Measurements from ENCODE around the gene ZNF576.
A peak's percentile ranks its signal among the peaks of the same experiment; 100 is the strongest.
"Not testable (repeated sequence)": the region's sequence is repeated elsewhere in the genome, so short reads cannot be mapped to it uniquely, and the experiment has no call there.

Gene ZNF576

GRCh38 chr19:43600326-43600725 lies 3.9 kb downstream of the ZNF576 start:
- DNase-seq, result not testable (repeated sequence)

- DNase-seq, result no peak
Measured at GRCh38 chr19:43605875-43606568, 9.6 kb downstream of the ZNF576 start.

DNA sequence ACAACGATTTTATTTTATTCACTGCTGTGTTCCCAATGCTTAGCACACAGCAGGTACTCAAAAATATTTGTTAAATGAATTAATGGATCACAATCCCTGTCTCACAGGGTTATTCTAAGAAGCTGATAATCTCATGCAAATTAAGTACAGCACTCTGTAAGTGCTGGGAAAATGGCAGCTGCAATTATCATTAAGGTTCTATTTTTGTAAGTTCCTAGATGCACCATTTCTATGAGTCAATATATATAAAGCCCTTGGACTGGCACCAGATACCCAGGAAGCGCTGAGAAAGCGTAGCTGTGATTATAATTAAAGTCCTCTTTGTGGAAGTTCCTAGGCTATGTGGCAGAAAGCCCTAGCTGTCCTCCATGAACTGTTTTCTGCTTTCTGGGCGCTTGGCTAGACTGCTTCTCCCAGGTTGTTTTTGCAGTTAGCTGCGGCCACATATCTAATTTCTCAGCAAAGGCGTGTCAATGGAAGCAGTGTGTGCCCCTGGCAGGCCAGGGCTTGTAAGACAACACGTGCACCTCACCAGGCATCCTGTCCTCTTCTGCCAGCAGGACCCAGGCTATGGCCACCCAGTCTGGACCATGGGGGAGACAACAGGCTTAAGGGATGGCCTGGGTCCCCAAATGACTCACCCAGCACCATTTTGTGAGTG lies 10.3 kb downstream of the ZNF576 start:
- DNase-seq, result no peak

DNA sequence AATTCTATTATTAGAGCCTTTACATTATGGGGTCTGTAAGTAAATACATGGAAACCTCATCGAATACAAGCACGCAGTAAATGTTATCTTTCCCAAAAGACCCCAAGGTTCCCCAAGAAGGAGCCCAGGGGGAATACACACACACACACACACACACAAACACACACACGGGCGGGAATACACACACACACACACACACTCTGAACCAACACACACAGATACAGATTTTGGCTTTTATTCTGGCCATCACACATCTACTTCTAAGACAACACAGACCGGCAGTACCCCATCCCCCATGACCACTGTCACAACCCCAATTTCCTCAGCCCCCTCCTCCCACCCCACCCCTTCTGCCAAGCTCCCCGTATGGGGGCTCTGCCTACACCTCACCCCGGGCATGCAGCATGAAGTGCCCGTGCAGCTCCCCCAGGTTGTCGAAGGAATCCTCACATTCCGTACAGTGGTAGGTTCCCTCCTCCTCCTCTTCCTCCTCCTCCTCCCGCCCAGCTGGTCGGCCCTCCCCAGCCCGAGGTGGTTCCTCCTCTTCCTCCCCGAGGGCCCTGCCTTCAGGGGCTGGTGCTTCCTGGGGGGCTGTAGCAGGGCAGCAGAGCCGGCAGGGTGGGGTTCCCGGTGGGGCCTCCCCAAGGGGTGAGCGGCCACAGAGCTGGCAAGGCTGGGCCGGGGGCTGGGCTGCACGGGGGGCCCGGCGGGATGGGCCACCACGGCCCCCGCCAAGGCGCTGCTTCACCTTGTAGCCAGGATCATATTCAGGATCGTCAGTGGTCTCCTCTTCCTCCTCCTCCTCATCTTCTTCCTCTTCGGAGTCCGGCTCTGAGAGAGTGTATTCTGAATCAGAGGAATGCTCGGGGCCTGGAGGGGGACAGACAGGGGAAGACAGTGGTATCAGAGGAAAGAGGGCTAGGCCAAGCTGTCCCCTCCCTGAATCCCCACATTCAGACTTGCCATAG lies 11.1 kb downstream of the ZNF576 start:
- no peak for DNase-seq

DNA sequence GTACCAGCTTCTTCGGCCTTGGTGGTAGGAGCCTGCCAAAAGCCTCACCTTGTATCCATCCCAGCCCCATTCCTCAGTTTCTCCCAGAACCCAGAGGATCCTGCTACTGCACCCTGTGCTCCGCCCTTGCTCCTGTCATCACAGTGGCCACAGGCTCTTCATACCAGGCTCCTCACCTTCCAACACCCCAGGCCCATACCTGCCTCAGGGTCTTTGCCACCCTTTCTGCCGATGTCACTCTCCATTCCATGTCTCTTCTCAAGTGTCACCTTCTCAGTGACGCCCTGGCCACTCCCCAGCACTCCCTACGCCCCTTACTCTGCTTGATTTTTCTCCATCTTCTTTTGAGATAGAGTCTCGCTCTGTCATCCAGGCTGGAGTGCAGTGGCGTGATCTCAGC lies 13.5 kb downstream of the ZNF576 start:
- DNase-seq, result no peak

GRCh38 chr19:43610493-43610892 lies 14.1 kb downstream of the ZNF576 start:
- DNase-seq, result no peak

DNA sequence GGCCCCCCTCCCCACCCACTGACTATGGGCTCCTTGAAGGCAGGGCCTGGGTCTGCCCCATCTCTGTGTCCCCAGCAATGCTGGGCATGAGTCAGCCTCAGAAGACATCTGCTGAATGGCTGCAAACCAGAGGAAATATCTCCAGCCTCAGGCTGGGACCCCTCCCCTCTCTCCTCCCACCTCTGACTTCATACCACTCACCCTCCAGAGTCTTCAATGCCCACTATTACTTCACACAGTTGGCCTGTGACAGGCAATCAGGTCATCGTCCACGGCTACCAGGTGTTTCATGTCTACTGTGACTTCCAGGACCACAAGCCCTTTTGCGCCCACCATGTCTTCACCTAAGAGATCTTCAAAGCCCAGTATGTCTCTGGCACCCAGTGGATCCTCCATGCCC lies 15.4 kb downstream of the ZNF576 start, which contains the start of gene SRRM5:
SRRM5 (plus strand) TSS at position 301 of the 400 bp plus-strand sequence; CDS start at position 335, 34 bp downstream.
- DNase-seq, result no peak

- DNase-seq, result no peak
Measured at GRCh38 chr19:43612374-43612773, 16.0 kb downstream of the ZNF576 start.

DNA sequence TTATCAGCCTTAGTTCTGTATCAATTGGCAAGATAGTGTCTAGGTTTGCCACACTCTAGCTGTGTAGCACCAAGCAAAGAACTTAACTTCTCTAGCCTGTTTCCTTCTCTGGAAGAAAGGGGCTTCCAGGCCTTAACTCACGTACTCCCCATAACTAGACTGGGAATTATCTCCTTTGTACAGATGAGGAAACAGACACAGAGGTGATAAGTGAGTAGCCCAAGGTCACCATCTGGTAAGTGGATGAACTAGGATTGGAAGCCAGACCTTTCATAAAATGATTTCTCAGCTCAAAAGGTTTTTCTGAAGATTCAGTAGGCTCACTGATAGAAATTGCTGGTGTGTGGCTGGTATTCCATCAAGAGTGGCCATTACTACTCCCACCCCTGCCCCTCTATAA lies 19.9 kb downstream of the ZNF576 start:
- no peak for DNase-seq

DNA sequence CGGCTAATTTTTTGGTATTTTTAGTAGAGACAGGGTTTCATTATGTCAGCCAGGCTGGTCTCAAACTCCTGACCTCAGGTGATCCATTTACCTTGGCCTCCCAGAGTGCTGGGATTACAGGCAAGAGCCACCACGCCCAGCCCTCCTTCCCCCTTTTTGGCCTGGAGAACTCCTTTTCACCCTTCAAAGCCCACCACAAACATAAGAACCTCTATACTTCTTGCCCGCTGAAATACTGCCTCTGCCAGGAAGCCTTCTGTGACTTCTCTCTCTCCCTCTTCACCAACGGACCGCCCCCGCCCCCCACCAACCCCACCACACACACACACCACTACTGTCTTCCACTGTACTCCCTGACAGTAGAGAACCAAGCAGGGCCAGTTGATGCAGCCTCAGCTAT lies 20.6 kb downstream of the ZNF576 start:
- no peak for DNase-seq

- DNase-seq, result peak; percentile 77 to 86
Measured at GRCh38 chr19:43618921-43619261, 22.5 kb downstream of the ZNF576 start.

DNA sequence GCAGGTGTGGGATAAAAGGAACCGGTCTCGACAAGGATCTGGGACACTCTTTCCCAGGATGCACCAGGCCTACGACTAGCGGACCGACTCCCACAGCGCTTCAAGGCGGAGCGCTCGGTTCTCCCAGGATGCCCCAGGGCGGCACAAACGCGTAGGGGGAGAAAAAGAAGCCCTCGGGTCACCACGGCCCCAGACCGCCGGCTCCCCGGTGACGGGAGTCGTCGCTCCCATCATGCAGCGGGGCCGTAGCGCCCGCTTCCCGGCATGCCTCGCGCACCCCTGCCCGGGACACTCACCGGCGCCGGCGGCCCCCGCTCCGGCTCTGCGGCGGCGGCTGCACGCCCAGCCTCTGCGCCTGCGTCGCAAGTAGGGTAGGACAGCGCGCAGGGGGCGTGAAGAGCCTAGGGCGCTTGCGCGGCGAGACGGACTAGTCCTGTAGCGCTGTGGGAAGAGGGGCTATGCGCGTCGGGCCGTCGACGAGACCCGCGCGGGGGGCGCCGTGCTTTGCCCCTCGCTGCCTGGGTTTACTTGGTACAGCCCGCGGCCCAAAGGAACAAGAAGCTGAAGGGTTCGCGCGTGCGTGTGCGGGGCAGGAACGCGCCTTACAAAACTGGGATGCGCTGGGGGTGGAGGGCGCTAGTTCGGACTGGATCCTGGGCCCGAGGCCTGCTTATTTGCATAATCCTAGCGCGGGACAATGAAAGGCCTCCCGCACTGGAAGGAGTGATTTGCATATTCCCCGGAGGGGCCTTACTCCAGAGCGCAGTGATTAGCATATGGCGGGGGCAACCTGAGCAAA lies 23.1 kb downstream of the ZNF576 start, which contains the start of gene ZNF428:
ZNF428 (minus strand) TSS at position 368 of the 799 bp plus-strand sequence. CDS start 5,325 bp downstream, outside the sequence.
- DNase-seq, result peak; percentile 92 to 95

DNA sequence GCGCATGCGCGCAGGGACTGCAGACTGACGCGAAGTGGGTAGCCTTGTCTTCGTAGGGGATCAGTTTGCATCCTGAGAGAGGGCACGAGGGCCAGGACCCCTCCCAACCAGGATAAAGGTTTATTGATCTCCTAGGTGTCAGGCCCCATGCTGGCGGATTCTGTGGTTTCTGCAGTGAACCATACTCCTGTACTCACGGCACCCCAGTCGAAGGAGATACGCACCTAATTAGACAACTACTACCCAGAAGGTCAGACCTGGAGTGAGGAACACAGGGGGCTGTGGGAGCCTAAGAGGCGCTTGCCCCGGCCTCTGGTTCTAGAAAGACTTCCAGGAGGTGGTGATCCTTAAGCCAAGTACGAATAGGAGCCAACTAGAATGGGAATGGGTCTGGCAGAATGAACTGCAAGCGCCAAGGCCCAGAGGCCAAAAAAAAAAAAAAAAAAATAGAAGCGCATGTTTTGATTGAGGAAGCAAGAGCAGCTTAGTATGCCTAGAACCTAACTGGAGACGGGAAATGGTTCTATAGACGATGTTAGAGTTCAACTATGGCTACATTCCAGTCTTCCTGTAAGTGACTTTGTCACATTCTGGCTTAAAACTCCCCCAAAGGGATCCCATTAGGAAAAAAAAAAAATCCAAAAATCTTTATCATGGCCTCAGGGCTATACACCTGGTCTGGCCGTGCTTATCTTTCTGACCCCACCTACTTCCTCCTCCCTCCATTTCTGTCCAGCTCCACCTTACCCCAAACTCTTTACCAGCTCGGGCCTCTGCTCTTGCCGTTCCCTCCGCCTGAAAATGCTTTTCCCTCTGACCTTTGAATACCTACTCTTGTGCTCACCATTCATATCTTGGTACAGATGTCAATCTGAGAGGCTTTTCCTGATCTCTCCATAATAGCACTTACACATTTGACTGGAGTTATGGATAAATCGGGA lies 23.9 kb downstream of the ZNF576 start:
- no peak for DNase-seq

DNA sequence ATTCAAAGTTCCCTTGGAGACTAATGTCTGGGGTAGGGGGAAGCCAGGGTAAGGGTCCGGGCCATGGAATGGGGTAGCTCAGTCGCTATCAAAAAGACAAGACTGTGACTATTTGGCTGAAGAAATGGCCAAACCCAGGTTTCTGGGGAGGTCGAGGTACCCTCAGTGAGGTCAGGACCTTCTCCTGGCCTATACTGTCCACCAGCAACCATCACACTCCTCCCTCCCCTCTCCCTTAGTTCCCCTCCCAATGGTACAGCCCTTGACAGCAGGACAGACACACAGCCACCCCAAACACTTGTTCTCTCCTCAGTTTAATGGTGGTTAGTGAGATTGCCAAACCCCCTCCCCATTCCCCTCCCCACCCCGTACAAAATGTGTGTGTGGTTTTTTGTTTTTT lies 25.7 kb downstream of the ZNF576 start:
- DNase-seq, result no peak

DNA sequence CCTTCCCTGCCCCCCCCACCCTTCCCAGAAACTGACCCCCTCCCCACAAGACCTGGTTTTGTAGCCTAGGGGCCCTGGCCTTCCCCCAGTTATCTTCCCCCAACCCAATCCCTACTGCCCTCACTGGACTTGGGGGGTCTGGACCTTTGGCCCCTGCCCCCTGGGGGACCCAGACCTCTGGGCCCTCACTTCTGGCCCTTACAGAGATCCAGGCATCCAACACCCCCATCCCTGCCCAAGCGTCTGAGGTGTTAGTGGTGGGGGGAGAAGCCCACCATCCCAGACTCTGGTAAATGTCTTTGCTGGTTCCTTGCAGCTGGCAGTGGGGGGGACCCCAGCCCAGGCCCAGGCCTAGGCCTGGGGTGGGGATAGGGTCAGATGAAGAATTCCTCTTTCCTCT lies 26.6 kb downstream of the ZNF576 start:
- no peak for DNase-seq

- no peak for DNase-seq
Measured at GRCh38 chr19:43623889-43624670, 27.7 kb downstream of the ZNF576 start.

DNA sequence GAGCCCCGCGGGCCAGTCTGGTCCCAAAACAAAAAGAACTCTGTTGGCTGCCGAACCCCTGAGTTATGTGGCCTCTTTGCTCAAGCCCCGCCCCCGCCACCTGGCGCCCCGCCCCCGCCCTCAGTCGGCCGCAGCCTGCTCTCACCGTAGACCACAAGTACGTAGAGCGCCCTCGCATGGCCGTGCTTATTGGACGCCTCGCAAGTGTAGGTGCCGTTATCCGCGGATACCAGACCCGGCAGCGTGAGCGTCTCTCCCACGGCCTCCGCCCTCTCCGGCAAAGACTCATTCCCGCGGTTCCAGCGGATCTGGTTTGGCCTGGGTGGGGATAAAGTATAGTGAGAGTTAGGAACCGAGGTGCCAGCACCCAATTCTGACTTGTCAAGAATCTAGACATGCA lies 28.5 kb downstream of the ZNF576 start:
- no peak for DNase-seq

GRCh38 chr19:43625918-43626579 lies 29.7 kb downstream of the ZNF576 start:
- no peak for DNase-seq

DNA sequence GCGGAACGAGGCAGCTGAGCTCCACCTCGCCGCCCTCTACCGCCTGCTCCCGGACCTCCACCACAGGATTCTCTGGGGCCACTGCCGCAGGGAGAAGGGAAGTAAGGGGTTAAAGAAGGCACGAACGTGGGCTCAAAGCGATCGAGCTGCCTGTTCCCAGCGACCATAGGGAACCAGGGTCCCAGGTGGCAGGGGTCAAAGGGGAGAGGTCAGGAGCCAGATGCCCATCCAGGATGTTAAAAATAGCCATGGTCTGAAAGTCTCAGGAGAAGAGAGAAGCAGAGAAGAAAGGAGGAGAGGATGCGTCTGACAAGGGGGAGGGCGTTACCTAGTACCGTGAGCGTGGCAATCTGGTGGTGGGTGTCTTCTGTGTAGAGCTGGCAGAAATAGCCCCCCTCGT lies 30.4 kb downstream of the ZNF576 start:
- DNase-seq, result no peak
